Measurements from ENCODE around the gene FCMR.
A peak's percentile ranks its signal among the peaks of the same experiment; 100 is the strongest.

DNA sequence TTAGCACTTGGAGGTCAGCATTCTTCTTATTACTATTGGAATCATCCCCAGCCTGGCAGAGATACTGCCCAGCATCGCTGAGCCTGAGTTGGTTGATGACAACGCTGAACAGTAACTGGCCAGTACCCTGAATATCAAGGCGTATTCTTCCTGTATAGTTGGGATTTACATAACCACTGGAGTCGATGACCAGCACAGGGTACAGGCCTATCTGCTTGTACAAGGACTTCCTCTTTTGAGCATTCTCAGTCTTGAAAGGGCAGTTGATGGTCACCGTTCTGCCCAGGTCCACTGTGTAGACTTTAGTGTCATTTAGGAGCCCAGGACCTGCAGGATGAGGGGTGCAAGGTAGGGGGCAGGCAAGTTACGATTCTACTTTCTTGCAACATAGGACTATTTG, 15.7 kb upstream of the FCMR start:
- TF ChIP-seq, protein P1, sequence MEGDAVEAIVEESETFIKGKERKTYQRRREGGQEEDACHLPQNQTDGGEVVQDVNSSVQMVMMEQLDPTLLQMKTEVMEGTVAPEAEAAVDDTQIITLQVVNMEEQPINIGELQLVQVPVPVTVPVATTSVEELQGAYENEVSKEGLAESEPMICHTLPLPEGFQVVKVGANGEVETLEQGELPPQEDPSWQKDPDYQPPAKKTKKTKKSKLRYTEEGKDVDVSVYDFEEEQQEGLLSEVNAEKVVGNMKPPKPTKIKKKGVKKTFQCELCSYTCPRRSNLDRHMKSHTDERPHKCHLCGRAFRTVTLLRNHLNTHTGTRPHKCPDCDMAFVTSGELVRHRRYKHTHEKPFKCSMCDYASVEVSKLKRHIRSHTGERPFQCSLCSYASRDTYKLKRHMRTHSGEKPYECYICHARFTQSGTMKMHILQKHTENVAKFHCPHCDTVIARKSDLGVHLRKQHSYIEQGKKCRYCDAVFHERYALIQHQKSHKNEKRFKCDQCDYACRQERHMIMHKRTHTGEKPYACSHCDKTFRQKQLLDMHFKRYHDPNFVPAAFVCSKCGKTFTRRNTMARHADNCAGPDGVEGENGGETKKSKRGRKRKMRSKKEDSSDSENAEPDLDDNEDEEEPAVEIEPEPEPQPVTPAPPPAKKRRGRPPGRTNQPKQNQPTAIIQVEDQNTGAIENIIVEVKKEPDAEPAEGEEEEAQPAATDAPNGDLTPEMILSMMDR (IDR thresholded peaks at IDR 0.05; ENCODE audit: borderline replicate concordance, extremely low read depth, low read length, poor library complexity, severe bottlenecking), result peak; percentile 10
- TF ChIP-seq EZH2 (IDR thresholded peaks at IDR 0.05; ENCODE audit: borderline replicate concordance, low read depth, low read length, severe bottlenecking), result no peak

All from DND-41 (cell line).